ENCODE results near the gene CDKN2AIPNL. TPM values are rescaled to one million over a fixed set of nuclear protein-coding genes. Genes with fewer than 3 reads are reported as not detected.
"Not testable (repeated sequence)": the region's sequence is repeated elsewhere in the genome, so short reads cannot be mapped to it uniquely, and the experiment has no call there.

CDKN2AIPNL gene
- total RNA-seq, 1 experiment from 2014 or later = 60.5 TPM

DNA sequence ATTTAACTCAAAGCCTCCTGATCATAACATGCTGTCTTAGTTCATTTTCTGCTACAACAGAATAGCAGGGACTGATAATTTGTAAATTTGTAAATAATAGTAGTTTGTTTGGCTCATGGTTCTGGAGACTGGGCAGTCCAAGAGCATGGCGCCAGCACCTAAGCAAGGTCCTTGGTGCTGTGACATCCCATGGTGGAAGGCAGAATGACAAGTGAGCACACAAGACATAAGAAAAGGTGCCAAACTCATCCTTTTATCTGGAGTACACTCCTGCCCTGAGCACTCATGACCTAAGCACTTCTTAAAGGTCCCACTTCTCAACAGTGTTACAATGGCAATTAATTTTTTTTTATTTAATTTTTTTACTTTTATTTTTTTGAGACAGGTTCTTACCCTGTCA, 24.2 kb downstream of the CDKN2AIPNL start:
- ChIA-PET CTCF (no interaction called here), POLR2A (ENCODE audit: low non-redundant PET) (no interaction called here)
- intact Hi-C loops (cut with micrococcal nuclease; ENCODE audit: unreplicated experiment) = no loop called here
- Histone ChIP-seq H3K27ac (ENCODE audit: low read depth, low read length, poor library complexity, severe bottlenecking) (no peak overlapping the region), H3K4me1 (ENCODE audit: insufficient read depth, low read length, poor library complexity, severe bottlenecking) (no peaks in the 10 kb centered on the region), H3K4me3 (ENCODE audit: low read depth, low read length, poor library complexity, severe bottlenecking) (no peak overlapping the region), H3K27me3 (replicated peaks; ENCODE audit: insufficient read depth, low read depth, low read length, poor library complexity) (no peaks in the 10 kb centered on the region), H3K9me3 (ENCODE audit: low read depth, low read length, poor library complexity, severe bottlenecking) (no peaks in the 10 kb centered on the region), H3K36me3 (ENCODE audit: insufficient read depth, low read length, poor library complexity, severe bottlenecking) (peaks cover 58% of the 10 kb centered on the region)
- no TSS peak for BruUV-seq (replicated peaks)
- DNase-seq (ENCODE audit: low spot score) = no peak
- TF ChIP-seq, protein P1, sequence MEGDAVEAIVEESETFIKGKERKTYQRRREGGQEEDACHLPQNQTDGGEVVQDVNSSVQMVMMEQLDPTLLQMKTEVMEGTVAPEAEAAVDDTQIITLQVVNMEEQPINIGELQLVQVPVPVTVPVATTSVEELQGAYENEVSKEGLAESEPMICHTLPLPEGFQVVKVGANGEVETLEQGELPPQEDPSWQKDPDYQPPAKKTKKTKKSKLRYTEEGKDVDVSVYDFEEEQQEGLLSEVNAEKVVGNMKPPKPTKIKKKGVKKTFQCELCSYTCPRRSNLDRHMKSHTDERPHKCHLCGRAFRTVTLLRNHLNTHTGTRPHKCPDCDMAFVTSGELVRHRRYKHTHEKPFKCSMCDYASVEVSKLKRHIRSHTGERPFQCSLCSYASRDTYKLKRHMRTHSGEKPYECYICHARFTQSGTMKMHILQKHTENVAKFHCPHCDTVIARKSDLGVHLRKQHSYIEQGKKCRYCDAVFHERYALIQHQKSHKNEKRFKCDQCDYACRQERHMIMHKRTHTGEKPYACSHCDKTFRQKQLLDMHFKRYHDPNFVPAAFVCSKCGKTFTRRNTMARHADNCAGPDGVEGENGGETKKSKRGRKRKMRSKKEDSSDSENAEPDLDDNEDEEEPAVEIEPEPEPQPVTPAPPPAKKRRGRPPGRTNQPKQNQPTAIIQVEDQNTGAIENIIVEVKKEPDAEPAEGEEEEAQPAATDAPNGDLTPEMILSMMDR (conservative IDR thresholded peaks at IDR 0.05; ENCODE audit: low read depth, low read length) = no peak
- no peak for TF ChIP-seq EZH2 (IDR thresholded peaks at IDR 0.05; ENCODE audit: borderline replicate concordance, low read depth, low read length, poor library complexity, severe bottlenecking)

DNA sequence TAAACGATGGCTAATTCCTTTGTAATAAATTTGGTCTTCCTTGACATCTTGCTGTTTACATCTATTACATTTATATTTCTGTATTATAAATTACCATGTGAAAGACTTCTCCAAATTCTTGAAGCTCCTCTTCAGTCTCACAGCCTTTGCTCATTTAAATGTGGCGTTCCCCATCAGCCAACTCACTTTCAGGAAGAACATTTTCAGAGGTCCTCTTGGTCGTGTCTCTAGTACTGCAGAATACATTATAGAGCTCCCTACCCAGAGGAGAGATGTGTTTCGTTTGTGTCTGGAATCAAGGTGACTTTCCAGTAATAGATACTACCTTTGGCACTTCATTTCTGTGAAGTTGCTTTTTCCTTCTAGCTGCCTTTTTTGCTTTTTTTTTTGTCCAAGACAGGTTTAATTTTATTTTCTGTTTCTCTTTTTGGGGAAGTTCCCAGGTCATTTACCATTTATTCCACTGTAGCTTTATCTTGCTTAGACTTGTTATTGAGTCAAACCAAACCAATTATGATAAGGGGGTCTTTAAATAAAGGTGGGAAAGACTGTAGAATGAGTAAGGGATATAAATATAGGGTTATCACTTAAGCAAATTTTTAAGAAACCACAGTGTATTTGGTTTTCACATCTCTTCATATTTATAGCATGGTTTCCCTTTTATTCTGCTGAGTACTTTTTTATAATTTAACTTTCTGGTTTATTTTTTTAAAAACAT, 27.5 kb downstream of the CDKN2AIPNL start:
- H3K4me3 ChIP-seq (ENCODE audit: low read depth, low read length, poor library complexity, severe bottlenecking) = no peak overlapping the region
- no peaks in the 10 kb centered on the region for H3K27me3 ChIP-seq (replicated peaks; ENCODE audit: insufficient read depth, low read depth, low read length, poor library complexity)
- no peak for TF ChIP-seq EZH2 (IDR thresholded peaks at IDR 0.05; ENCODE audit: borderline replicate concordance, low read depth, low read length, poor library complexity, severe bottlenecking)
- TF ChIP-seq, protein P1 (conservative IDR thresholded peaks at IDR 0.05; ENCODE audit: low read depth, low read length) = no peak
- no peak overlapping the region for H3K27ac ChIP-seq (ENCODE audit: low read depth, low read length, poor library complexity, severe bottlenecking)
- intact Hi-C loops (cut with micrococcal nuclease; ENCODE audit: unreplicated experiment) = no loop called here
- CTCF ChIA-PET = no interaction called here
- DNase-seq (ENCODE audit: low spot score) = no peak
- no peaks in the 10 kb centered on the region for H3K9me3 ChIP-seq (ENCODE audit: low read depth, low read length, poor library complexity, severe bottlenecking)
- BruUV-seq (replicated peaks) = no TSS peak
- H3K36me3 ChIP-seq (ENCODE audit: insufficient read depth, low read length, poor library complexity, severe bottlenecking) = peaks cover 51% of the 10 kb centered on the region
- POLR2A ChIA-PET (ENCODE audit: low non-redundant PET) = no interaction called here
- H3K4me1 ChIP-seq (ENCODE audit: insufficient read depth, low read length, poor library complexity, severe bottlenecking) = no peaks in the 10 kb centered on the region

DNA sequence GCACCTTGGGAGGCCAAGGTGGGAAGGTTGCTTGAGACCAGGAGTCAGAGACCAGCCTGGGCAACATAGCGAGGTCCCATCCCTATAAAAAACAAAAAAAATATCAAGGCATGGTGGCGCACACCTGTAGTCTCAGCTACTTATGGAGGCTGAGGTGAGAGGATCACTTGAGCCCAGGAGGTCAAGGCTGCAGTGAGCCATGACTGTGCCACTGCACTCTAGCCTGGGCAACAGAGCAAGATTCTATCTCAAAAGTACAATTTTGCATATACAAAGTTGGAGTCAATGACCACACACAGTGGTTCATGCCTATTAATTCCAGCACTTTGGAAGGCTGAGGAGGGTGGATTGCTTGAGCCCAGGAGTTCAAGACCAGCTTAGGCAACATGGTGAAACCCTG, 29.5 kb downstream of the CDKN2AIPNL start:
- POLR2A ChIA-PET (ENCODE audit: low non-redundant PET) = not testable (repeated sequence)

DNA sequence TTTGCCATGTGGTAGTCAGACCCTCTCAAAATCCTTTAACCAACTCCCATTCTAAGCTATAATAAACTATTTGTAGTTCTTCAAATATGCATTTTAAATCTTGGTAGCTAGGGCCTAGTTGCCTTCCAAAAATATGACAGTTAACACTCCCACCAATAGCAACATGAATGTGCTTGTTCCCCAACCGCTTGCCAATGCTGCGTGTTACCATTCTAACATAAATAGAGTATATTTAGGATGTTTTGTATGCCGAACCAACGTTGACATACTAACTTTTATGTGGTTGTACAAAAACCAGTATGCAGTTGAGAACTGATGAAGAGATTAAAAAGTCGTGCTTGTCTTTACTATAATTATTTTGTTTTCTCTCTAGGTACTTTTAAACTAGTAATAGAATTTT, 31.3 kb downstream of the CDKN2AIPNL start:
- no peak overlapping the region for H3K27ac ChIP-seq (ENCODE audit: low read depth, low read length, poor library complexity, severe bottlenecking)
- intact Hi-C loops (cut with micrococcal nuclease; ENCODE audit: unreplicated experiment) = no loop called here
- no TSS peak for BruUV-seq (replicated peaks)
- no peak for TF ChIP-seq EZH2 (IDR thresholded peaks at IDR 0.05; ENCODE audit: borderline replicate concordance, low read depth, low read length, poor library complexity, severe bottlenecking)
- ChIA-PET CTCF (interaction anchor here (0.6 kb wide), 1 partner anchor 147 kb away, joined by 3 read pairs; no protein-coding TSS in a partner anchor), POLR2A (ENCODE audit: low non-redundant PET) (no interaction called here)
- H3K27me3 ChIP-seq (replicated peaks; ENCODE audit: insufficient read depth, low read depth, low read length, poor library complexity) = no peaks in the 10 kb centered on the region
- H3K36me3 ChIP-seq (ENCODE audit: insufficient read depth, low read length, poor library complexity, severe bottlenecking) = peaks cover 42% of the 10 kb centered on the region
- no peaks in the 10 kb centered on the region for H3K4me1 ChIP-seq (ENCODE audit: insufficient read depth, low read length, poor library complexity, severe bottlenecking)
- no peak for DNase-seq (ENCODE audit: low spot score)
- H3K4me3 ChIP-seq (ENCODE audit: low read depth, low read length, poor library complexity, severe bottlenecking) = no peak overlapping the region
- H3K9me3 ChIP-seq (ENCODE audit: low read depth, low read length, poor library complexity, severe bottlenecking) = no peaks in the 10 kb centered on the region

More for the DNA sequence above, 29.5 kb downstream of the CDKN2AIPNL start:
- H3K9me3 ChIP-seq (ENCODE audit: low read depth, low read length, poor library complexity, severe bottlenecking); CTCF ChIA-PET; H3K27me3 ChIP-seq (replicated peaks; ENCODE audit: insufficient read depth, low read depth, low read length, poor library complexity); H3K27ac ChIP-seq (ENCODE audit: low read depth, low read length, poor library complexity, severe bottlenecking); H3K4me3 ChIP-seq (ENCODE audit: low read depth, low read length, poor library complexity, severe bottlenecking); H3K4me1 ChIP-seq (ENCODE audit: insufficient read depth, low read length, poor library complexity, severe bottlenecking); intact Hi-C loops (cut with micrococcal nuclease; ENCODE audit: unreplicated experiment); DNase-seq (ENCODE audit: low spot score); BruUV-seq (replicated peaks): not testable (repeated sequence)
- peaks cover 39% of the 10 kb centered on the region for H3K36me3 ChIP-seq (ENCODE audit: insufficient read depth, low read length, poor library complexity, severe bottlenecking)

Measured in A673 (cell line).